HepG2 (cell line): ENCODE data around the gene RACGAP1. TPM values are rescaled to one million over a fixed set of nuclear protein-coding genes. Genes with fewer than 3 reads are reported as not detected.

Experiments used
- ATF1 ChIP-seq: IDR thresholded peaks from 2 replicates; pipeline ENCODE4 v1.6.1; 2016; ENCODE audit warnings: mild to moderate bottlenecking, control low read depth
- HNF1B ChIP-seq: sonication (generic); formaldehyde crosslinking; IDR thresholded peaks from 2 replicates; pipeline ENCODE4 v1.5.1; 2020; ENCODE audit warnings: mild to moderate bottlenecking, moderate library complexity, missing genetic modification reagents
- MXD1 ChIP-seq: sonication (generic); formaldehyde crosslinking; IDR thresholded peaks from 2 replicates; pipeline ENCODE4 v1.4.0; 2020; ENCODE audit warnings: mild to moderate bottlenecking, missing genetic modification reagents
- NFYB ChIP-seq: sonication (generic); formaldehyde crosslinking; IDR thresholded peaks from 2 replicates; pipeline ENCODE4 v1.4.0; 2020; ENCODE audit warnings: missing genetic modification reagents
- SKI ChIP-seq: fragments of 450-650 bp; IDR thresholded peaks from one replicate; pipeline ENCODE4 v1.6.1; 2018; ENCODE audit warnings: mild to moderate bottlenecking; ENCODE audit not compliant: partially characterized antibody
- XRCC5 ChIP-seq: fragments of 200-400 bp; formaldehyde crosslinking; optimal IDR thresholded peaks from 2 replicates; pipeline ENCODE3; 2017; ENCODE audit warnings: mild to moderate bottlenecking, low read length
- ZFY ChIP-seq: sonication (generic); formaldehyde crosslinking; IDR thresholded peaks from 2 replicates; pipeline ENCODE4 v1.4.0; 2020; ENCODE audit warnings: missing genetic modification reagents
- ZNF253 ChIP-seq: sonication (generic); formaldehyde crosslinking; IDR thresholded peaks from 2 replicates; pipeline ENCODE4 v1.8.0; 2022; ENCODE audit warnings: mild to moderate bottlenecking, missing genetic modification reagents, borderline replicate concordance
- ZNF7 ChIP-seq: IDR thresholded peaks from 2 replicates; pipeline ENCODE4 v1.6.1; 2016; ENCODE audit warnings: missing biosample characterization, missing genetic modification reagents
- ZSCAN9 ChIP-seq: IDR thresholded peaks from 2 replicates; pipeline ENCODE4 v1.6.1; 2016; ENCODE audit warnings: borderline replicate concordance
- polyA plus RNA-seq, 8 experiments: library from polyadenylated mRNA; depleted of rRNA in 3 of 8; stranded (reverse) in 7 of 8; unstranded in 1 of 8; fragments of >200 nt; fragmentation: Illumina TruSeq in 4 of 8; extraction: Trizol in 4 of 8; gene quantifications; 2 replicates each; pipeline versions ENCODE4 v1.2.1 to v1.2.3, GENCODE V29; 2011 to 2016; ENCODE audit warnings: low read depth in 4 of 8, missing spikeins in 1 of 8, mixed read lengths in 1 of 8; ENCODE audit not compliant: insufficient read depth in 1 of 8
- total RNA-seq, 5 experiments: library from RNA; depleted of rRNA; stranded (reverse); fragments of >200 nt; fragmentation: Illumina TruSeq; extraction: Trizol; gene quantifications; 2 replicates each; pipeline ENCODE4 v1.2.3, GENCODE V29; 2016; ENCODE audit warnings: low read depth in 1 of 5
- TF ChIP-seq, protein P1 (sequence below): sonication (generic); formaldehyde crosslinking; IDR thresholded peaks from 2 replicates; pipeline ENCODE4 v1.4.0; 2020; ENCODE audit warnings: missing genetic modification reagents
- TF ChIP-seq, protein P2 (sequence below): sonication (generic); formaldehyde crosslinking; IDR thresholded peaks from one replicate; pipeline ENCODE4 v1.5.1; 2020; ENCODE audit warnings: mild to moderate bottlenecking, missing genetic modification reagents; ENCODE audit errors: not compliant biosample characterization
- TF ChIP-seq, protein P3 (sequence below): sonication (generic); formaldehyde crosslinking; IDR thresholded peaks from 2 replicates; pipeline ENCODE4 v1.5.0; 2020; ENCODE audit warnings: missing genetic modification reagents, mild to moderate bottlenecking, borderline replicate concordance

RACGAP1 gene
- total and polyA plus RNA-seq, 2 of the 13 experiments (the other 11 are each of a cell fraction or from before 2014, with no cell fraction given): 16.7 to 57.9 TPM

GRCh38 chr12:50025187-50026059 is at the start of gene RACGAP1 (continued):
- TF ChIP-seq SKI (no peak), HNF1B (CRISPR knock-in tag) (peak; percentile 77), ZNF253 (CRISPR knock-in tag) (no peak), ZNF7 (CRISPR knock-in tag) (no peak), ATF1 (CRISPR knock-in tag) (peak; percentile 97), ZFY (CRISPR knock-in tag) (peak; percentile 75), MXD1 (CRISPR knock-in tag) (no peak), XRCC5 (peak; percentile 76), ZSCAN9 (no peak; the same call in 1 of the 2 replicates), NFYB (peak; percentile 88)
- TF ChIP-seq, protein P1, sequence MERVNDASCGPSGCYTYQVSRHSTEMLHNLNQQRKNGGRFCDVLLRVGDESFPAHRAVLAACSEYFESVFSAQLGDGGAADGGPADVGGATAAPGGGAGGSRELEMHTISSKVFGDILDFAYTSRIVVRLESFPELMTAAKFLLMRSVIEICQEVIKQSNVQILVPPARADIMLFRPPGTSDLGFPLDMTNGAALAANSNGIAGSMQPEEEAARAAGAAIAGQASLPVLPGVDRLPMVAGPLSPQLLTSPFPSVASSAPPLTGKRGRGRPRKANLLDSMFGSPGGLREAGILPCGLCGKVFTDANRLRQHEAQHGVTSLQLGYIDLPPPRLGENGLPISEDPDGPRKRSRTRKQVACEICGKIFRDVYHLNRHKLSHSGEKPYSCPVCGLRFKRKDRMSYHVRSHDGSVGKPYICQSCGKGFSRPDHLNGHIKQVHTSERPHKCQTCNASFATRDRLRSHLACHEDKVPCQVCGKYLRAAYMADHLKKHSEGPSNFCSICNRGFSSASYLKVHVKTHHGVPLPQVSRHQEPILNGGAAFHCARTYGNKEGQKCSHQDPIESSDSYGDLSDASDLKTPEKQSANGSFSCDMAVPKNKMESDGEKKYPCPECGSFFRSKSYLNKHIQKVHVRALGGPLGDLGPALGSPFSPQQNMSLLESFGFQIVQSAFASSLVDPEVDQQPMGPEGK: peak; percentile 65
- TF ChIP-seq, protein P2, sequence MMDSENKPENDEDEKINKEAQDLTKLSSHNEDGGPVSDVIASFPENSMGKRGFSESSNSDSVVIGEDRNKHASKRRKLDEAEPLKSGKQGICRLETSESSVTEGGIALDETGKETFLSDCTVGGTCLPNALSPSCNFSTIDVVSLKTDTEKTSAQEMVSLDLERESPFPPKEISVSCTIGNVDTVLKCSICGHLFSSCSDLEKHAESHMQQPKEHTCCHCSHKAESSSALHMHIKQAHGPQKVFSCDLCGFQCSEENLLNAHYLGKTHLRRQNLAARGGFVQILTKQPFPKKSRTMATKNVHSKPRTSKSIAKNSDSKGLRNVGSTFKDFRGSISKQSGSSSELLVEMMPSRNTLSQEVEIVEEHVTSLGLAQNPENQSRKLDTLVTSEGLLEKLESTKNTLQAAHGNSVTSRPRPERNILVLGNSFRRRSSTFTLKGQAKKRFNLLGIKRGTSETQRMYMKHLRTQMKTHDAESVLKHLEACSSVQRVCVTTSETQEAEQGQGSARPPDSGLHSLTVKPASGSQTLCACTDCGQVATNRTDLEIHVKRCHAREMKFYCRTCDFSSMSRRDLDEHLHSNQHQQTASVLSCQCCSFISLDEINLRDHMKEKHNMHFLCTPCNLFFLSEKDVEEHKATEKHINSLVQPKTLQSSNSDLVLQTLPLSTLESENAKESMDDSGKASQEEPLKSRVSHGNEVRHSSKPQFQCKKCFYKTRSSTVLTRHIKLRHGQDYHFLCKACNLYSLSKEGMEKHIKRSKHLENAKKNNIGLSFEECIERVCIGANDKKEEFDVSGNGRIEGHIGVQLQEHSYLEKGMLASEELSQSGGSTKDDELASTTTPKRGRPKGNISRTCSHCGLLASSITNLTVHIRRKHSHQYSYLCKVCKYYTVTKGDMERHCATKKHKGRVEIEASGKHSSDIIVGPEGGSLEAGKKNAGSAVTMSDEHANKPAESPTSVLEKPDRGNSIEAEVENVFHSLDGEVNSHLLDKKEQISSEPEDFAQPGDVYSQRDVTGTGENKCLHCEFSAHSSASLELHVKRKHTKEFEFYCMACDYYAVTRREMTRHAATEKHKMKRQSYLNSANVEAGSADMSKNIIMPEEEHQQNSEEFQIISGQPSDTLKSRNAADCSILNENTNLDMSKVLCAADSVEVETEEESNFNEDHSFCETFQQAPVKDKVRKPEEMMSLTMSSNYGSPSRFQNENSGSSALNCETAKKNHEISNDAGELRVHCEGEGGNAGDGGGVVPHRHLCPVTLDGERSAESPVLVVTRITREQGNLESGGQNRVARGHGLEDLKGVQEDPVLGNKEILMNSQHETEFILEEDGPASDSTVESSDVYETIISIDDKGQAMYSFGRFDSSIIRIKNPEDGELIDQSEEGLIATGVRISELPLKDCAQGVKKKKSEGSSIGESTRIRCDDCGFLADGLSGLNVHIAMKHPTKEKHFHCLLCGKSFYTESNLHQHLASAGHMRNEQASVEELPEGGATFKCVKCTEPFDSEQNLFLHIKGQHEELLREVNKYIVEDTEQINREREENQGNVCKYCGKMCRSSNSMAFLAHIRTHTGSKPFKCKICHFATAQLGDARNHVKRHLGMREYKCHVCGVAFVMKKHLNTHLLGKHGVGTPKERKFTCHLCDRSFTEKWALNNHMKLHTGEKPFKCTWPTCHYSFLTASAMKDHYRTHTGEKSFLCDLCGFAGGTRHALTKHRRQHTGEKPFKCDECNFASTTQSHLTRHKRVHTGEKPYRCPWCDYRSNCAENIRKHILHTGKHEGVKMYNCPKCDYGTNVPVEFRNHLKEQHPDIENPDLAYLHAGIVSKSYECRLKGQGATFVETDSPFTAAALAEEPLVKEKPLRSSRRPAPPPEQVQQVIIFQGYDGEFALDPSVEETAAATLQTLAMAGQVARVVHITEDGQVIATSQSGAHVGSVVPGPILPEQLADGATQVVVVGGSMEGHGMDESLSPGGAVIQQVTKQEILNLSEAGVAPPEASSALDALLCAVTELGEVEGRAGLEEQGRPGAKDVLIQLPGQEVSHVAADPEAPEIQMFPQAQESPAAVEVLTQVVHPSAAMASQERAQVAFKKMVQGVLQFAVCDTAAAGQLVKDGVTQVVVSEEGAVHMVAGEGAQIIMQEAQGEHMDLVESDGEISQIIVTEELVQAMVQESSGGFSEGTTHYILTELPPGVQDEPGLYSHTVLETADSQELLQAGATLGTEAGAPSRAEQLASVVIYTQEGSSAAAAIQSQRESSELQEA (CRISPR knock-in tag): peak; percentile 49
- TF ChIP-seq, protein P3, sequence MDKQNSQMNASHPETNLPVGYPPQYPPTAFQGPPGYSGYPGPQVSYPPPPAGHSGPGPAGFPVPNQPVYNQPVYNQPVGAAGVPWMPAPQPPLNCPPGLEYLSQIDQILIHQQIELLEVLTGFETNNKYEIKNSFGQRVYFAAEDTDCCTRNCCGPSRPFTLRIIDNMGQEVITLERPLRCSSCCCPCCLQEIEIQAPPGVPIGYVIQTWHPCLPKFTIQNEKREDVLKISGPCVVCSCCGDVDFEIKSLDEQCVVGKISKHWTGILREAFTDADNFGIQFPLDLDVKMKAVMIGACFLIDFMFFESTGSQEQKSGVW (CRISPR knock-in tag): no peak
